RWPE2 (cell line): ENCODE data around the gene PPM1N.
A peak's percentile ranks its signal among the peaks of the same experiment; 100 is the strongest.

ENCODE experiments used
- ATAC-seq: fragments of 200-7000 bp; cut with Tn5 transposase; 3 replicates; pipeline ENCODE4 v1.9.1; 2021; ENCODE audit warnings: low read depth
- DNase-seq: peaks from one replicate; pipeline ENCODE4 v3.0.0-alpha.2; 2020; ENCODE audit warnings: low spot score
- H3K27ac ChIP-seq: fragments of 450-650 bp; 2 replicates; pipeline ENCODE4 v1.5.1; 2017; ENCODE audit warnings: mild to moderate bottlenecking; ENCODE audit not compliant: poor library complexity, severe bottlenecking
- H3K27me3 ChIP-seq: fragments of 250-450 bp; sonication (Bioruptor Pico); 2 replicates; pipeline ENCODE4 v1.5.1; 2021; ENCODE audit warnings: mild to moderate bottlenecking, moderate library complexity; ENCODE audit not compliant: insufficient read depth, poor library complexity, severe bottlenecking
- H3K36me3 ChIP-seq: fragments of 250-450 bp; sonication (Bioruptor Pico); 2 replicates; pipeline ENCODE4 v1.5.1; 2020; ENCODE audit warnings: low read depth, mild to moderate bottlenecking, moderate library complexity
- H3K4me1 ChIP-seq: fragments of 250-450 bp; sonication (Bioruptor Pico); 2 replicates; pipeline ENCODE4 v1.5.1; 2021; ENCODE audit warnings: mild to moderate bottlenecking, moderate library complexity; ENCODE audit not compliant: insufficient read depth, poor library complexity, severe bottlenecking
- H3K4me3 ChIP-seq: fragments of 250-450 bp; sonication (Bioruptor Pico); 2 replicates; pipeline ENCODE4 v1.5.1; 2021; ENCODE audit warnings: mild to moderate bottlenecking, moderate library complexity; ENCODE audit not compliant: severe bottlenecking
- H3K9me3 ChIP-seq: fragments of 250-450 bp; sonication (Bioruptor Pico); 2 replicates; pipeline ENCODE4 v1.5.1; 2021; ENCODE audit warnings: mild to moderate bottlenecking, moderate library complexity; ENCODE audit not compliant: severe bottlenecking
- CTCF ChIP-seq: fragments of 450-650 bp; IDR thresholded peaks from one replicate; pipeline ENCODE4 v1.5.1; 2017; ENCODE audit warnings: mild to moderate bottlenecking, moderate library complexity; ENCODE audit not compliant: poor library complexity, severe bottlenecking

The PPM1N gene

GRCh38 chr19:45499196-45500180 lies 1.2 kb downstream of the PPM1N start:
- Histone ChIP-seq H3K36me3 (no peaks in the 10 kb centered on the region), H3K27me3 (no peaks in the 10 kb centered on the region), H3K27ac (no peak overlapping the region), H3K4me1 (peaks cover 5% of the 10 kb centered on the region), H3K4me3 (no peak overlapping the region), H3K9me3 (no peaks in the 10 kb centered on the region)
- TF ChIP-seq CTCF = no peak
- DNase-seq = no peak
- peak; percentile 62 for ATAC-seq

GRCh38 chr19:45500918-45501729 lies 2.9 kb downstream of the PPM1N start:
- Histone ChIP-seq H3K4me1 (peaks cover 12% of the 10 kb centered on the region), H3K4me3 (no peak overlapping the region), H3K36me3 (no peaks in the 10 kb centered on the region), H3K27ac (no peak overlapping the region), H3K27me3 (no peaks in the 10 kb centered on the region), H3K9me3 (no peaks in the 10 kb centered on the region)
- no peak for TF ChIP-seq CTCF
- no peak for DNase-seq
- no peak for ATAC-seq

GRCh38 chr19:45501730-45502014 lies 3.4 kb downstream of the PPM1N start:
- Histone ChIP-seq H3K4me3 (no peak overlapping the region), H3K4me1 (peaks cover 12% of the 10 kb centered on the region), H3K9me3 (no peaks in the 10 kb centered on the region), H3K27me3 (no peaks in the 10 kb centered on the region), H3K36me3 (no peaks in the 10 kb centered on the region), H3K27ac (no peak overlapping the region)
- no peak for DNase-seq
- no peak for ATAC-seq
- no peak for TF ChIP-seq CTCF

GRCh38 chr19:45502111-45502510 lies 3.9 kb downstream of the PPM1N start:
- DNase-seq = no peak
- no peak for TF ChIP-seq CTCF
- Histone ChIP-seq H3K9me3 (no peaks in the 10 kb centered on the region), H3K36me3 (no peaks in the 10 kb centered on the region), H3K27me3 (no peaks in the 10 kb centered on the region), H3K4me1 (peaks cover 11% of the 10 kb centered on the region), H3K4me3 (no peak overlapping the region), H3K27ac (no peak overlapping the region)
- ATAC-seq = no peak
